GM18505 (cell line): Measurements from ENCODE around the gene RRP15.

Experiments used
- ATAC-seq: cut with Tn5 transposase; IDR thresholded peaks from one replicate; pipeline ENCODE4 v1.9.1; 2021; ENCODE audit not compliant: unreplicated experiment
- POLR2A ChIP-seq: IDR thresholded peaks from 4 replicates; pipeline ENCODE4 v1.6.1; 2011; ENCODE audit warnings: borderline replicate concordance; ENCODE audit not compliant: insufficient read depth, insufficient read length; ENCODE audit errors: extremely low read depth

RRP15 gene

GRCh38 chr1:218363141-218363540 lies 78.0 kb downstream of the RRP15 start:
- no peak for ATAC-seq

GRCh38 chr1:218364028-218364710 lies 79.1 kb downstream of the RRP15 start:
- ATAC-seq: no peak
- TF ChIP-seq POLR2A: no peak

More at GRCh38 chr1:218363141-218363540, 78.0 kb downstream of the RRP15 start:
- no peak for TF ChIP-seq POLR2A

GRCh38 chr1:218365226-218365999 lies 80.3 kb downstream of the RRP15 start:
- no peak for TF ChIP-seq POLR2A
- no peak for ATAC-seq

- no peak for TF ChIP-seq POLR2A
- no peak for ATAC-seq
Measured at GRCh38 chr1:218366322-218367052, 81.4 kb downstream of the RRP15 start.

GRCh38 chr1:218367118-218367517 lies 82.0 kb downstream of the RRP15 start:
- TF ChIP-seq POLR2A: no peak
- no peak for ATAC-seq

- TF ChIP-seq POLR2A: no peak
- no peak for ATAC-seq
Measured at GRCh38 chr1:218368686-218369085, 83.6 kb downstream of the RRP15 start.

- TF ChIP-seq POLR2A: no peak
- no peak for ATAC-seq
Measured at GRCh38 chr1:218369688-218370511, 84.8 kb downstream of the RRP15 start.

GRCh38 chr1:218371927-218372672 lies 87.0 kb downstream of the RRP15 start:
- TF ChIP-seq POLR2A: no peak
- no peak for ATAC-seq

- TF ChIP-seq POLR2A: no peak
- ATAC-seq: no peak
Measured at GRCh38 chr1:218374401-218375353, 89.6 kb downstream of the RRP15 start.

- no peak for TF ChIP-seq POLR2A
- ATAC-seq: peak; percentile 28
Measured at GRCh38 chr1:218376722-218377121, 91.6 kb downstream of the RRP15 start.

- peak; percentile 89 for ATAC-seq
- TF ChIP-seq POLR2A: no peak
Measured at GRCh38 chr1:218377143-218377660, 92.1 kb downstream of the RRP15 start.
